Glutamatergic neuron (in vitro differentiated cells): ENCODE results near the gene XKR7. TPM values are rescaled to one million over a fixed set of nuclear protein-coding genes. Genes with fewer than 3 reads are reported as not detected.
A peak's percentile ranks its signal among the peaks of the same experiment; 100 is the strongest.
"Not testable (repeated sequence)": the region's sequence is repeated elsewhere in the genome, so short reads cannot be mapped to it uniquely, and the experiment has no call there.

ENCODE experiments used
- DNase-seq: peaks from one replicate; pipeline ENCODE4 v3.0.0; 2022
- H3K27ac Mint-ChIP-seq: one replicate; pipeline ENCODE4 v1.8.0; 2020; ENCODE audit warnings: mild to moderate bottlenecking, mixed read lengths, inconsistent platforms; ENCODE audit not compliant: unreplicated experiment
- H3K27me3 Mint-ChIP-seq: one replicate; pipeline ENCODE4 v1.8.0; 2020; ENCODE audit warnings: mild to moderate bottlenecking, moderate library complexity, mixed read lengths, inconsistent platforms; ENCODE audit not compliant: unreplicated experiment
- H3K36me3 Mint-ChIP-seq: one replicate; pipeline ENCODE4 v1.8.0; 2020; ENCODE audit warnings: mild to moderate bottlenecking, mixed read lengths, inconsistent platforms; ENCODE audit not compliant: unreplicated experiment
- H3K4me1 Mint-ChIP-seq: one replicate; pipeline ENCODE4 v1.8.0; 2020; ENCODE audit warnings: mild to moderate bottlenecking, low read depth, mixed read lengths, inconsistent platforms; ENCODE audit not compliant: unreplicated experiment
- H3K4me3 Mint-ChIP-seq: one replicate; pipeline ENCODE4 v1.8.0; 2020; ENCODE audit warnings: mild to moderate bottlenecking, mixed read lengths, inconsistent platforms; ENCODE audit not compliant: unreplicated experiment
- H3K9me3 Mint-ChIP-seq: one replicate; pipeline ENCODE4 v1.8.0; 2020; ENCODE audit warnings: mild to moderate bottlenecking, moderate library complexity, mixed read lengths, inconsistent platforms; ENCODE audit not compliant: unreplicated experiment
- CTCF ChIP-seq: fragments of 200-600 bp; sonication (generic); IDR thresholded peaks from one replicate; pipeline ENCODE4 v1.5.0; 2021; ENCODE audit not compliant: partially characterized antibody, unreplicated experiment
- total RNA-seq: library from RNA; stranded (reverse); fragmentation: NEBNext Ultra II Directional; extraction: Animal tissue kit (Norgen Biotek cat#: 25700); gene quantifications from one replicate; pipeline ENCODE4 v1.2.1, GENCODE V29; 2021; ENCODE audit not compliant: unreplicated experiment

Gene XKR7
- total RNA-seq, 1 donor from 2014 or later = 284 TPM

DNA sequence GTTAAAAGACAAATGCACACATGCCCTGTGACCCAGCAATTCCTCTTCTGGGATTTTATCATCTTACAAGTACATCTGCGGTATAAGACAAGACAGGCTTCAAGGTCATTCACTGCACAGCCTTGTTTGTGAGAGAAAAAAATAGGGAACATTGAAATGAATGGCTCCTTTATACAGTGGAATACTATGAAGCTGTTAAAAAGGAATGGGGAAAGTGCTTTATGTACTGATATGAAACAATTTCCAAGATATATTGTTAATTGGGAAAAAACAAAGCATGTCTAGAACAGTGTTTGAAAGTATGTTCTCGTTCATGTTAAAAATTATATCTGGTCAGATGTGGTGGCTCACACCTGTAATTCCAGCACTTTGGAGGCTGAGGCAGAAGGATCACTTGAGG, 41.5 kb upstream of the XKR7 start:
- DNase-seq = no peak
- no peaks in the 10 kb centered on the region for H3K36me3 Mint-ChIP-seq
- H3K9me3 Mint-ChIP-seq = peaks cover 6% of the 10 kb centered on the region
- H3K4me3 Mint-ChIP-seq = no peak overlapping the region
- peaks cover 5% of the 10 kb centered on the region for H3K27me3 Mint-ChIP-seq
- peaks cover 15% of the 10 kb centered on the region for H3K4me1 Mint-ChIP-seq
- H3K27ac Mint-ChIP-seq = no peak overlapping the region
- TF ChIP-seq CTCF = no peak

DNA sequence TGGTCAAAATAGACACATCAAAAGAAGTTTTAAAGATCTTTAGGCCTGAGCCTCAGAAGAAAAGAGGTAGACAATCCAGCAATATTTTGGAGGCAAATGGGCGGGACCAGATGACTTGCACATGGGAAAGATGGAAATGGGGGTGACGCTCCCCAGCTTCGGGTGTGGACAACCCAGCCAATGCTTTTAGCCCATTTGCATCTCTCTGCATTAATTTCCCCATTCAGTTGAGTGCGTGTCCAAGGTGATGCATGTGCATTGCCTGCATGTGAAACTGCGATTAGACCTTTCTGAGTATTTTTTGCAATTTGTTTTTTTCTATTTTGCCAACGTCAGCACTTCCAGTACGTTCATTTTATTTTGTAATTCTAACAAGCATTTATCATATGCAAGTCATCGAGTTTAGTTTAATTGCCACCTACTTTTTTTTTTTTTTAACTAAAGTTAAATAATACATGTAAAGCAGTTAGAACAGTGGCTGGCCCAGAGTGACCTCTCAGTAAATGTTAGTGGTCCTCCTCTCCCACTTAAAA, 40.3 kb upstream of the XKR7 start:
- Mint-ChIP-seq H3K36me3 (no peaks in the 10 kb centered on the region), H3K9me3 (peaks cover 6% of the 10 kb centered on the region), H3K27ac (no peak overlapping the region), H3K27me3 (peaks cover 5% of the 10 kb centered on the region), H3K4me3 (no peak overlapping the region), H3K4me1 (peaks cover 15% of the 10 kb centered on the region)
- DNase-seq = no peak
- no peak for TF ChIP-seq CTCF

DNA sequence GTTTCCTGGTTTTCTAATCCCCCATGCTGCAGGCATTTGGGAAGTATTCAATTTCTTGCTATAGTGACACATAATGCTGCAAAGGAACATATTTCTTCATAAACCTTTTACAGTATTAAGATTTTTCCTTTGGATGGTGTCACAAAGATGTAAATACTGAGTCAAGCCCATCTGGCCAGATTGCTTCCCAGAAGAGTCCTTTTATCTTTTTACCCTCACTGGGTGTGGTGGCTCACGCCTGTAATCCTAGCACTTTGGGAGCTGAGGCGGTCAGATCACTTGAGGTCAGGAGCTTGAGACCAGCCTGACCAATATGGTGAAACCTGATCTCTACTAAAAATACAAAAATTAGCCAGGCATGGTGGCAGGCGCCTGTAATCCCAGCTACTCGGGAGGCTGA, 38.3 kb upstream of the XKR7 start:
- not testable (repeated sequence) for H3K4me3 Mint-ChIP-seq, H3K27ac Mint-ChIP-seq, H3K36me3 Mint-ChIP-seq, H3K27me3 Mint-ChIP-seq, H3K9me3 Mint-ChIP-seq
- H3K4me1 Mint-ChIP-seq = peaks cover 13% of the 10 kb centered on the region
- peak; percentile 29 for DNase-seq

GRCh38 chr20:31930779-31931178, 37.2 kb upstream of the XKR7 start:
- no peak for TF ChIP-seq CTCF
- Mint-ChIP-seq H3K27ac (no peak overlapping the region), H3K36me3 (no peaks in the 10 kb centered on the region), H3K9me3 (peaks cover 4% of the 10 kb centered on the region), H3K4me3 (no peak overlapping the region), H3K4me1 (peaks cover 13% of the 10 kb centered on the region), H3K27me3 (peaks cover 8% of the 10 kb centered on the region)
- peak; percentile 10 for DNase-seq

DNA sequence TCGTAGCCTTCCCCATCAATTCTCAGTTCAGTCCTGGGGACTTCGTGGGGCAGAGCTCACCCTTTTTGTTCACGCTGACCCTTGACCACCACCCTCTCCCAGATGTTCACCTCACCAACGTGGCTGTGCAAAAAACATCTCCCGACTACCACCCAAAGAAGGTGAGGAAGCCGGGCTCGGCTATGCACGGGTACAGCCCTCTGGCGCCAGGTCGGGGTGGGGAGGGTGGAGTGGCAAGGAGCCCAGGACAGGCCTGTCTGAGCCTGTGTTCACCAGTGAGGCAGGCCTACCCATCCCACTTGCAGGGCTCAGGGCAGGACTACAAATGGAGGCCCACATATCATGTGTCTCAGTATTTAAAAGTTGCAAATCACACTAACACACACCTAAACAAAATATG, 34.3 kb upstream of the XKR7 start:
- H3K4me1 Mint-ChIP-seq = peaks cover 9% of the 10 kb centered on the region

More for the DNA sequence above, 34.3 kb upstream of the XKR7 start:
- Mint-ChIP-seq H3K9me3 (peaks cover 4% of the 10 kb centered on the region), H3K4me3 (no peak overlapping the region), H3K27me3 (peaks cover 12% of the 10 kb centered on the region), H3K27ac (no peak overlapping the region), H3K36me3 (no peaks in the 10 kb centered on the region)
- peak; percentile 25 for DNase-seq
- TF ChIP-seq CTCF = no peak
